Activated CD4-positive, alpha-beta T cell treated with anti-CD3 and anti-CD28 coated beads for 36 hours (primary cell): ENCODE measurements around the gene STAG1. TPM values are rescaled to one million over a fixed set of nuclear protein-coding genes. Genes with fewer than 3 reads are reported as not detected.
"Not testable (repeated sequence)": the region's sequence is repeated elsewhere in the genome, so short reads cannot be mapped to it uniquely, and the experiment has no call there.

ENCODE experiments used
- ATAC-seq: fragments of 200-7000 bp; cut with Tn5 transposase; one replicate; pipeline ENCODE4 v1.10.0; 2021; ENCODE audit warnings: mild to moderate bottlenecking, moderate library complexity
- CTCF ChIA-PET: fragments of 350-600 bp; sonication (Branson Sonifier 250); formaldehyde crosslinking; loops from one replicate; lab custom pipeline; 2021; ENCODE audit warnings: antibody characterized with exemption; lab: Charles Lee
- POLR2A ChIA-PET: fragments of 350-600 bp; sonication (Branson Sonifier 250); formaldehyde crosslinking; loops from one replicate; lab custom pipeline; 2021; ENCODE audit warnings: antibody characterized with exemption, inconsistent platforms; lab: Charles Lee
- DNase-seq: peaks from one replicate; pipeline ENCODE4 v3.0.0-alpha.2; 2020
- H3K27ac Mint-ChIP-seq: one replicate; pipeline ENCODE4 v1.8.0; 2021; ENCODE audit warnings: mixed read lengths
- H3K27me3 Mint-ChIP-seq: one replicate; pipeline ENCODE4 v1.8.0; 2021; ENCODE audit warnings: mixed read lengths
- H3K36me3 Mint-ChIP-seq: one replicate; pipeline ENCODE4 v1.8.0; 2021; ENCODE audit warnings: low read depth, mixed read lengths
- H3K4me1 Mint-ChIP-seq: one replicate; pipeline ENCODE4 v1.8.0; 2021; ENCODE audit warnings: mixed read lengths
- H3K4me3 Mint-ChIP-seq: one replicate; pipeline ENCODE4 v1.8.0; 2021; ENCODE audit warnings: mild to moderate bottlenecking, moderate library complexity, mixed read lengths
- H3K9me3 Mint-ChIP-seq: one replicate; pipeline ENCODE4 v1.8.0; 2021; ENCODE audit warnings: low read depth, mixed read lengths
- intact Hi-C, 2 experiments: fragments of 100-400 bp; cut with DNase I in 1 of 2; cut with micrococcal nuclease in 1 of 2; formaldehyde crosslinking; loops; one replicate each; pipeline versions ENCODE4 v1.14.2 to v1.15.1; 2022 to 2024; cut with DNase I, micrococcal nuclease
- total RNA-seq, 2 experiments: library from RNA; stranded (reverse); gene quantifications; one replicate each; pipeline ENCODE4 v1.2.3, GENCODE V29; 2021

The STAG1 gene
- total RNA-seq, 2 experiments from 2014 or later = 27.1 to 36.0 TPM

- ChIA-PET POLR2A (no interaction called here), CTCF (no interaction called here)
- H3K36me3 Mint-ChIP-seq = peaks cover 15% of the 10 kb centered on the region
- H3K27me3 Mint-ChIP-seq = no peaks in the 10 kb centered on the region
- intact Hi-C loops = loop anchor here in 1 of 2 experiments (5.0 kb wide), 1 partner anchor 205 kb away; the partner anchor contains the start of gene STAG1
- no peak for ATAC-seq
- no peak overlapping the region for H3K4me3 Mint-ChIP-seq
- H3K9me3 Mint-ChIP-seq = peaks cover 2% of the 10 kb centered on the region
- peak overlapping the region; percentile 52 for H3K27ac Mint-ChIP-seq
- peaks cover 13% of the 10 kb centered on the region for H3K4me1 Mint-ChIP-seq
- DNase-seq = no peak
Measured at GRCh38 chr3:136547293-136547692, 204.9 kb downstream of the STAG1 start.

GRCh38 chr3:136546720-136547119 lies 205.5 kb downstream of the STAG1 start:
- Mint-ChIP-seq H3K27me3 (no peaks in the 10 kb centered on the region), H3K9me3 (peaks cover 2% of the 10 kb centered on the region), H3K27ac (no peak overlapping the region), H3K36me3 (peaks cover 12% of the 10 kb centered on the region), H3K4me3 (no peak overlapping the region), H3K4me1 (peaks cover 13% of the 10 kb centered on the region)
- ChIA-PET POLR2A (no interaction called here), CTCF (no interaction called here)
- ATAC-seq (no peak), DNase-seq (no peak)
- intact Hi-C loops = loop anchor here (1.0 to 5.0 kb wide), 2 partner anchors 206 kb away; partner anchors contain the start of gene STAG1 (in 2 of the 2)

GRCh38 chr3:136545664-136546268 lies 206.4 kb downstream of the STAG1 start:
- ATAC-seq = no peak
- POLR2A ChIA-PET = no interaction called here
- intact Hi-C loops = loop anchor here (1.0 to 5.0 kb wide), 2 partner anchors 207 kb away; partner anchors contain the start of gene STAG1 (in 2 of the 2)
- CTCF ChIA-PET = interaction anchor here (0.6 kb wide), 1 partner anchor 365 kb away, joined by 3 read pairs; no protein-coding TSS in a partner anchor
- H3K27me3 Mint-ChIP-seq = no peaks in the 10 kb centered on the region
- H3K27ac Mint-ChIP-seq = no peak overlapping the region
- DNase-seq = no peak
- peaks cover 11% of the 10 kb centered on the region for H3K36me3 Mint-ChIP-seq
- H3K4me3 Mint-ChIP-seq = no peak overlapping the region
- peaks cover 2% of the 10 kb centered on the region for H3K9me3 Mint-ChIP-seq
- peaks cover 11% of the 10 kb centered on the region for H3K4me1 Mint-ChIP-seq

- Mint-ChIP-seq H3K36me3 (peaks cover 7% of the 10 kb centered on the region), H3K4me3 (no peak overlapping the region), H3K27me3 (no peaks in the 10 kb centered on the region), H3K4me1 (peaks cover 11% of the 10 kb centered on the region), H3K27ac (no peak overlapping the region), H3K9me3 (peaks cover 2% of the 10 kb centered on the region)
- CTCF ChIA-PET = no interaction called here
- POLR2A ChIA-PET = no interaction called here
- DNase-seq = no peak
- intact Hi-C loops = no loop called here
- no peak for ATAC-seq
Measured at GRCh38 chr3:136544532-136544931, 207.6 kb downstream of the STAG1 start.

- intact Hi-C loops = no loop called here
- no peak overlapping the region for H3K4me3 Mint-ChIP-seq
- ChIA-PET CTCF (no interaction called here), POLR2A (interaction anchor here (0.6 to 0.9 kb wide), 2 partner anchors 8 to 15 kb away, joined by 3 read pairs; no protein-coding TSS in a partner anchor)
- H3K27ac Mint-ChIP-seq = no peak overlapping the region
- DNase-seq (no peak), ATAC-seq (no peak)
- H3K4me1 Mint-ChIP-seq = peaks cover 11% of the 10 kb centered on the region
- no peaks in the 10 kb centered on the region for H3K27me3 Mint-ChIP-seq
- no peaks in the 10 kb centered on the region for H3K9me3 Mint-ChIP-seq
- peaks cover 5% of the 10 kb centered on the region for H3K36me3 Mint-ChIP-seq
Measured at GRCh38 chr3:136543385-136543784, 208.8 kb downstream of the STAG1 start.

- H3K9me3 Mint-ChIP-seq = peaks cover 17% of the 10 kb centered on the region
- intact Hi-C loops = no loop called here
- no peak for ATAC-seq
- POLR2A ChIA-PET = no interaction called here
- CTCF ChIA-PET = interaction anchor here (0.6 kb wide), 1 partner anchor 217 kb away, joined by 3 read pairs; no protein-coding TSS in a partner anchor
- H3K27ac Mint-ChIP-seq = no peak overlapping the region
- peaks cover 4% of the 10 kb centered on the region for H3K4me1 Mint-ChIP-seq
- no peak overlapping the region for H3K4me3 Mint-ChIP-seq
- H3K36me3 Mint-ChIP-seq = peaks cover 37% of the 10 kb centered on the region
- H3K27me3 Mint-ChIP-seq = no peaks in the 10 kb centered on the region
- DNase-seq = no peak
Measured at GRCh38 chr3:136535906-136536305, 216.3 kb downstream of the STAG1 start.

GRCh38 chr3:136532766-136533165 lies 219.4 kb downstream of the STAG1 start:
- POLR2A ChIA-PET = no interaction called here
- Mint-ChIP-seq H3K4me1 (peaks cover 4% of the 10 kb centered on the region), H3K4me3 (no peak overlapping the region), H3K27me3 (no peaks in the 10 kb centered on the region), H3K27ac (no peak overlapping the region), H3K36me3 (peaks cover 54% of the 10 kb centered on the region), H3K9me3 (peaks cover 18% of the 10 kb centered on the region)
- CTCF ChIA-PET = interaction anchor here (0.6 kb wide), 1 partner anchor 70 kb away, joined by 3 read pairs; no protein-coding TSS in a partner anchor
- ATAC-seq (no peak), DNase-seq (no peak)
- intact Hi-C loops = no loop called here

GRCh38 chr3:136518102-136518501 lies 234.1 kb downstream of the STAG1 start:
- Mint-ChIP-seq H3K27me3 (no peaks in the 10 kb centered on the region), H3K4me1 (peaks cover 1% of the 10 kb centered on the region), H3K27ac (no peak overlapping the region), H3K9me3 (no peaks in the 10 kb centered on the region), H3K4me3 (no peak overlapping the region), H3K36me3 (peaks cover 27% of the 10 kb centered on the region)
- ChIA-PET POLR2A (no interaction called here), CTCF (no interaction called here)
- ATAC-seq = no peak
- DNase-seq = no peak
- intact Hi-C loops = no loop called here

- H3K36me3 Mint-ChIP-seq = peaks cover 28% of the 10 kb centered on the region
- ATAC-seq (no peak), DNase-seq (no peak)
- H3K9me3 Mint-ChIP-seq = no peaks in the 10 kb centered on the region
- intact Hi-C loops = no loop called here
- CTCF ChIA-PET = no interaction called here
- no peak overlapping the region for H3K27ac Mint-ChIP-seq
- H3K4me1 Mint-ChIP-seq = peaks cover 1% of the 10 kb centered on the region
- no peak overlapping the region for H3K4me3 Mint-ChIP-seq
- no peaks in the 10 kb centered on the region for H3K27me3 Mint-ChIP-seq
- POLR2A ChIA-PET = no interaction called here
Measured at GRCh38 chr3:136516656-136517055, 235.5 kb downstream of the STAG1 start.

- Mint-ChIP-seq H3K4me3 (no peak overlapping the region), H3K4me1 (peaks cover 1% of the 10 kb centered on the region), H3K9me3 (no peaks in the 10 kb centered on the region), H3K36me3 (peaks cover 32% of the 10 kb centered on the region), H3K27me3 (no peaks in the 10 kb centered on the region), H3K27ac (no peak overlapping the region)
- DNase-seq = no peak
- ChIA-PET POLR2A (no interaction called here), CTCF (no interaction called here)
- no peak for ATAC-seq
- intact Hi-C loops = no loop called here
Measured at GRCh38 chr3:136516095-136516494, 236.1 kb downstream of the STAG1 start.

GRCh38 chr3:136514533-136514932 lies 237.6 kb downstream of the STAG1 start:
- peaks cover 30% of the 10 kb centered on the region for H3K36me3 Mint-ChIP-seq
- H3K4me3 Mint-ChIP-seq, intact Hi-C loops, H3K4me1 Mint-ChIP-seq, H3K9me3 Mint-ChIP-seq, ATAC-seq, H3K27me3 Mint-ChIP-seq, DNase-seq, H3K27ac Mint-ChIP-seq, POLR2A ChIA-PET: not testable (repeated sequence)
- CTCF ChIA-PET = interaction anchor here (0.6 kb wide), 1 partner anchor 302 kb away, joined by 3 read pairs; no protein-coding TSS in a partner anchor

- H3K9me3 Mint-ChIP-seq = no peaks in the 10 kb centered on the region
- ChIA-PET CTCF (no interaction called here), POLR2A (no interaction called here)
- ATAC-seq = no peak
- DNase-seq = no peak
- H3K27ac Mint-ChIP-seq = no peak overlapping the region
- no peak overlapping the region for H3K4me3 Mint-ChIP-seq
- no peaks in the 10 kb centered on the region for H3K27me3 Mint-ChIP-seq
- intact Hi-C loops = no loop called here
- peaks cover 25% of the 10 kb centered on the region for H3K36me3 Mint-ChIP-seq
- no peaks in the 10 kb centered on the region for H3K4me1 Mint-ChIP-seq
Measured at GRCh38 chr3:136513367-136513766, 238.8 kb downstream of the STAG1 start.
